MCF 10A (cell line): ENCODE results near the gene CCDC183. TPM values are rescaled to one million over a fixed set of nuclear protein-coding genes. Genes with fewer than 3 reads are reported as not detected.
"Not testable (repeated sequence)": the region's sequence is repeated elsewhere in the genome, so short reads cannot be mapped to it uniquely, and the experiment has no call there.

ENCODE experiments used
- BruUV-seq: library from RNA; stranded (reverse); fragments of 400-500 nt; replicated peaks from 2 replicates; lab custom pipeline; 2021; lab: Mats Ljungman, UMichigan
- CTCF ChIA-PET: fragments of 300-600 bp; sonication (Branson Sonifier 250); formaldehyde crosslinking; extraction: SDS; loops from one replicate; lab custom pipeline; 2021; ENCODE audit warnings: antibody characterized with exemption, inconsistent platforms; lab: Yijun Ruan, JAX
- POLR2A ChIA-PET: fragments of 300-600, 350-650 bp; sonication (Branson Sonifier 250); formaldehyde crosslinking; extraction: SDS; loops from one replicate; lab custom pipeline; 2020; ENCODE audit warnings: antibody characterized with exemption, inconsistent platforms; lab: Yijun Ruan, JAX
- DNase-seq: peaks from one replicate; pipeline ENCODE4 v3.0.0-alpha.2; 2018; ENCODE audit not compliant: unreplicated experiment
- H3K27ac Mint-ChIP-seq: one replicate; pipeline ENCODE4 v1.8.0; 2022; ENCODE audit warnings: mild to moderate bottlenecking, low read depth, mixed read lengths; ENCODE audit not compliant: unreplicated experiment
- H3K27me3 Mint-ChIP-seq: one replicate; pipeline ENCODE4 v1.8.0; 2022; ENCODE audit warnings: mixed read lengths; ENCODE audit not compliant: insufficient read depth, unreplicated experiment
- H3K36me3 Mint-ChIP-seq: one replicate; pipeline ENCODE4 v1.8.0; 2022; ENCODE audit warnings: mild to moderate bottlenecking, moderate library complexity, mixed read lengths; ENCODE audit not compliant: insufficient read depth, unreplicated experiment
- H3K4me1 Mint-ChIP-seq: one replicate; pipeline ENCODE4 v1.8.0; 2022; ENCODE audit warnings: mixed read lengths; ENCODE audit not compliant: insufficient read depth, unreplicated experiment
- H3K4me3 Mint-ChIP-seq: one replicate; pipeline ENCODE4 v1.8.0; 2022; ENCODE audit warnings: mild to moderate bottlenecking, moderate library complexity, mixed read lengths; ENCODE audit not compliant: unreplicated experiment
- H3K9me3 Mint-ChIP-seq: one replicate; pipeline ENCODE4 v1.8.0; 2022; ENCODE audit warnings: mixed read lengths; ENCODE audit not compliant: unreplicated experiment
- CTCF ChIP-seq: fragments of 200-600 bp; IDR thresholded peaks from one replicate; pipeline ENCODE4 v1.8.0; 2022; ENCODE audit warnings: antibody characterized with exemption, mild to moderate bottlenecking; ENCODE audit not compliant: unreplicated experiment
- intact Hi-C: fragments of 100-400 bp; cut with micrococcal nuclease; formaldehyde crosslinking; loops from 2 replicates; pipeline ENCODE4 v1.14.1; 2022
- total RNA-seq: library from RNA; stranded (reverse); gene quantifications from 2 replicates; pipeline ENCODE4 v1.2.3, GENCODE V29; 2022

Gene CCDC183
- total RNA-seq, 1 experiment from 2014 or later: 0.26 TPM

GRCh38 chr9:136799854-136800657 is 3.9 kb downstream of the CCDC183 start:
- DNase-seq: peak; percentile 85
- BruUV-seq: no TSS peak
- no peak overlapping the region for H3K27ac Mint-ChIP-seq
- H3K9me3 Mint-ChIP-seq: no peaks in the 10 kb centered on the region
- H3K36me3 Mint-ChIP-seq: peaks cover 7% of the 10 kb centered on the region
- H3K27me3 Mint-ChIP-seq: no peaks in the 10 kb centered on the region
- no peak for TF ChIP-seq CTCF
- CTCF ChIA-PET: interaction anchor here (0.6 to 1.0 kb wide), 3 partner anchors 201 to 246 kb away, joined by 3 to 4 read pairs (median 3); no protein-coding TSS in a partner anchor
- intact Hi-C loops: no loop called here
- H3K4me1 Mint-ChIP-seq: peaks cover 14% of the 10 kb centered on the region
- H3K4me3 Mint-ChIP-seq: peak overlapping the region; percentile 68
- POLR2A ChIA-PET: interaction anchor here (0.7 to 1.8 kb wide), 8 partner anchors 9 to 1181 kb away, joined by 3 to 8 read pairs (median 4); partner anchors contain the start of gene TMEM141

DNA sequence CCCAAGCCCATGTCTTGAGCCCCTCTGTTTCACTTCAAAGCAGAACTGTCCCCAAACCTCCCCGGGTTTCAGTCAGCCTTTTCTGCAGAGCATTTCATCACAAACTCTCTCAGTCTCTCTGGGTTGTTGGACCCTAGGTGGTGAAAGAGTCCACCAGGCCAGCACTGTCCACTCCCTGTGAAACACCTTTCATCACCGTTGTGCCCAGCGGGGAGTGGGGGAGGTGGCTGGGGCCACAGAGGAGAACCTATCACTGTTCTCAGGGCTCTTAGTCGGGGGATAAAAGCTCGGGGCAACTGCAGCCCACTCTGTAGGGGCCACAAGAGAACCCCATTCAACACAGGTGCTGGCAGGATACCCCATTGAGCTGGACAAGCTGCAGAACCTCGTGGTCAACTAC is 6.2 kb downstream of the CCDC183 start:
- CTCF ChIA-PET: interaction anchor here (0.8 to 3.1 kb wide), 2 partner anchors 10 to 40 kb away, joined by 5 to 12 read pairs; partner anchors contain the start of gene AJM1
- intact Hi-C loops: no loop called here
- Mint-ChIP-seq H3K4me3 (no peak overlapping the region), H3K4me1 (peaks cover 14% of the 10 kb centered on the region), H3K36me3 (peaks cover 7% of the 10 kb centered on the region), H3K27ac (no peak overlapping the region), H3K27me3 (no peaks in the 10 kb centered on the region), H3K9me3 (no peaks in the 10 kb centered on the region)
- no peak for TF ChIP-seq CTCF
- no TSS peak for BruUV-seq
- POLR2A ChIA-PET: interaction anchor here (0.7 to 2.1 kb wide), 4 partner anchors 8 to 36 kb away, joined by 3 to 12 read pairs (median 4); partner anchors contain the start of gene TMEM141
- no peak for DNase-seq

DNA sequence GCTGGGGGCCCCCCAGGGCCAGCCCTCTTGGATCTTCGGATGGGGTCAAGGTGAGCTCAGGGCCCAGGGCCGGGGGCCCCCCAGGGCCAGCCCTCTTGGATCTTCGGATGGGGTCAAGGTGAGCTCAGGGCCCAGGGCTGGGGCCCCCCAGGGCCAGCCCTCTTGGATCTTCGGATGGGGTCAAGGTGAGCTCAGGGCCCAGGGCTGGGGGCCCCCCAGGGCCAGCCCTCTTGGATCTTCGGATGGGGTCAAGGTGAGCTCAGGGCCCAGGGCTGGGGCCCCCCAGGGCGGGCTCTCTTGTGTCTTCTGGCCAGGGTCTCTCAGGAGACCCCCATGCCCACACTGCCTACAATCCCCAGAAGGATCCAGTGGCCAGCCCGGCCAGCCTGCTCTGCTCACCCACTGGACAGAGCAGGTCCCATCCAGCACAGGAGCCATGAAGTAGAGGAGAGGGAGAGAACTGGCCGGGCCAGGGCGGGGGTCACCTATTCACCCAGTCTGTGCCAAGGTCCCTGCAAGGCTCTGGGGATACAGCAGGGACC is 6.9 kb downstream of the CCDC183 start:
- H3K4me3 Mint-ChIP-seq, H3K27me3 Mint-ChIP-seq, H3K36me3 Mint-ChIP-seq, intact Hi-C loops, BruUV-seq, H3K27ac Mint-ChIP-seq, DNase-seq, H3K9me3 Mint-ChIP-seq: not testable (repeated sequence)
- CTCF ChIA-PET: interaction anchor here (0.6 to 3.1 kb wide), 2 partner anchors 11 to 317 kb away, joined by 3 to 12 read pairs; no protein-coding TSS in a partner anchor
- POLR2A ChIA-PET: interaction anchor here (0.8 to 2.1 kb wide), 2 partner anchors 9 to 11 kb away, joined by 3 to 12 read pairs; partner anchors contain the start of gene TMEM141
- peaks cover 14% of the 10 kb centered on the region for H3K4me1 Mint-ChIP-seq

GRCh38 chr9:136803551-136804508 is 7.7 kb downstream of the CCDC183 start:
- TF ChIP-seq CTCF: no peak
- H3K9me3 Mint-ChIP-seq: no peaks in the 10 kb centered on the region
- no peak overlapping the region for H3K4me3 Mint-ChIP-seq
- ChIA-PET CTCF (interaction anchor here (0.6 to 3.1 kb wide), 2 partner anchors 12 to 318 kb away, joined by 3 to 12 read pairs; no protein-coding TSS in a partner anchor), POLR2A (no interaction called here)
- no TSS peak for BruUV-seq
- H3K27me3 Mint-ChIP-seq: no peaks in the 10 kb centered on the region
- H3K27ac Mint-ChIP-seq: peak overlapping the region; percentile 66
- peaks cover 7% of the 10 kb centered on the region for H3K36me3 Mint-ChIP-seq
- peaks cover 14% of the 10 kb centered on the region for H3K4me1 Mint-ChIP-seq
- DNase-seq: no peak
- intact Hi-C loops: no loop called here
